Mucosa of descending colon (tissue), 3 donors: ENCODE results near the gene MCF2L. TPM values are rescaled to one million over a fixed set of nuclear protein-coding genes. Genes with fewer than 3 reads are reported as not detected.

Source experiments
- ATAC-seq: fragments of 200-7000 bp; cut with Tn5 transposase; one replicate; pipeline ENCODE4 v1.9.1; 2020; ENCODE audit warnings: mild to moderate bottlenecking, moderate library complexity
- DNase-seq, 3 donors: peaks; one replicate each; pipeline ENCODE4 v3.0.0-alpha.2; 2020
- H3K36me3 ChIP-seq: fragments of 200-600 bp; one replicate; pipeline ENCODE4 v1.8.0; 2021; ENCODE audit warnings: low read depth, mild to moderate bottlenecking
- H3K4me1 ChIP-seq: fragments of 200-600 bp; one replicate; pipeline ENCODE4 v1.8.0; 2021; ENCODE audit warnings: low read depth, mild to moderate bottlenecking
- H3K4me3 ChIP-seq: fragments of 200-600 bp; one replicate; pipeline ENCODE4 v1.8.0; 2021; ENCODE audit warnings: mild to moderate bottlenecking
- H3K9me3 ChIP-seq: fragments of 200-600 bp; one replicate; pipeline ENCODE4 v1.8.0; 2021; ENCODE audit warnings: mild to moderate bottlenecking
- CTCF ChIP-seq: fragments of 200-600 bp; IDR thresholded peaks from one replicate; pipeline ENCODE4 v1.8.0; 2022; ENCODE audit warnings: antibody characterized with exemption, mild to moderate bottlenecking
- intact Hi-C, 2 donors: fragments of 100-400 bp; cut with DNase I in 1 of 2; cut with micrococcal nuclease in 1 of 2; formaldehyde crosslinking; loops; one replicate each; pipeline versions ENCODE4 v1.11.0 to v1.11.1; 2022; cut with DNase I, micrococcal nuclease
- total RNA-seq, 3 donors: library from RNA; stranded (reverse); fragmentation: NEBNext Ultra II Directional in 2 of 3; extraction: Animal tissue kit (Norgen Biotek cat#: 25700) in 2 of 3; gene quantifications; one replicate each; pipeline versions ENCODE4 v1.2.1 to v1.2.4, GENCODE V29; 2021 to 2023
- donor health status: DM: no; HTN: no; CAD: no; lungs with moderate emphysema.
- donor health status: DM: no; HTN: no; CAD: no.
- donor health status: DM: no; HTN: yes; CAD: no.

Gene MCF2L
- total RNA-seq, 3 donors from 2014 or later: 53.9 to 109 (median 95.4) TPM

- Histone ChIP-seq H3K4me3 (no peak overlapping the region), H3K36me3 (no peaks in the 10 kb centered on the region), H3K4me1 (no peaks in the 10 kb centered on the region), H3K9me3 (no peaks in the 10 kb centered on the region)
- intact Hi-C loops: no loop called here
- ATAC-seq (no peak), DNase-seq (no peak)
- no peak for TF ChIP-seq CTCF
Measured at GRCh38 chr13:113022391-113022744, 53.4 kb downstream of the MCF2L start.

GRCh38 chr13:113022745-113023574 is 53.9 kb downstream of the MCF2L start:
- intact Hi-C loops: no loop called here
- DNase-seq: no peak

GRCh38 chr13:113023694-113024430 is 54.8 kb downstream of the MCF2L start:
- intact Hi-C loops: no loop called here
- no peaks in the 10 kb centered on the region for H3K9me3 ChIP-seq
- H3K36me3 ChIP-seq: no peaks in the 10 kb centered on the region
- no peak for TF ChIP-seq CTCF
- H3K4me3 ChIP-seq: no peak overlapping the region
- DNase-seq (no peak), ATAC-seq (no peak)
- H3K4me1 ChIP-seq: no peaks in the 10 kb centered on the region

More at GRCh38 chr13:113022745-113023574, 53.9 kb downstream of the MCF2L start:
- H3K9me3 ChIP-seq: no peaks in the 10 kb centered on the region
- H3K36me3 ChIP-seq: no peaks in the 10 kb centered on the region
- no peak for ATAC-seq
- no peak overlapping the region for H3K4me3 ChIP-seq
- no peak for TF ChIP-seq CTCF
- H3K4me1 ChIP-seq: no peaks in the 10 kb centered on the region

- ATAC-seq (no peak), DNase-seq (no peak)
- no peaks in the 10 kb centered on the region for H3K9me3 ChIP-seq
- intact Hi-C loops: no loop called here
- no peaks in the 10 kb centered on the region for H3K36me3 ChIP-seq
- no peaks in the 10 kb centered on the region for H3K4me1 ChIP-seq
- no peak for TF ChIP-seq CTCF
- H3K4me3 ChIP-seq: no peak overlapping the region
Measured at GRCh38 chr13:113024466-113024865, 55.5 kb downstream of the MCF2L start.

GRCh38 chr13:113026391-113026910 is 57.4 kb downstream of the MCF2L start:
- Histone ChIP-seq H3K4me1 (no peaks in the 10 kb centered on the region), H3K4me3 (no peak overlapping the region), H3K36me3 (no peaks in the 10 kb centered on the region), H3K9me3 (no peaks in the 10 kb centered on the region)
- no peak for TF ChIP-seq CTCF
- intact Hi-C loops: no loop called here
- DNase-seq (no peak), ATAC-seq (no peak)
